Ishikawa (cell line): ENCODE measurements around the gene CCDC8.

ENCODE experiments used
- CEBPB ChIP-seq: IDR thresholded peaks from 2 replicates; pipeline ENCODE4 v1.6.1; 2012
- CREB1 ChIP-seq: IDR thresholded peaks from 2 replicates; pipeline ENCODE4 v1.6.1; 2012; ENCODE audit warnings: low read depth
- EGR1 ChIP-seq: IDR thresholded peaks from 2 replicates; pipeline ENCODE4 v1.6.1; 2012
- EP300 ChIP-seq: IDR thresholded peaks from 2 replicates; pipeline ENCODE4 v1.6.1; 2012; ENCODE audit warnings: borderline replicate concordance
- FOXM1 ChIP-seq: IDR thresholded peaks from 2 replicates; pipeline ENCODE4 v1.6.1; 2012; ENCODE audit warnings: low read depth, borderline replicate concordance
- MAX ChIP-seq: IDR thresholded peaks from 2 replicates; pipeline ENCODE4 v1.6.1; 2012
- NFIC ChIP-seq: IDR thresholded peaks from 2 replicates; pipeline ENCODE4 v1.6.1; 2012
- RAD21 ChIP-seq: IDR thresholded peaks from 2 replicates; pipeline ENCODE4 v1.6.1; 2012; ENCODE audit warnings: low read depth
- REST ChIP-seq: IDR thresholded peaks from 2 replicates; pipeline ENCODE4 v1.6.1; 2012; ENCODE audit warnings: low read depth, mild to moderate bottlenecking
- TAF1 ChIP-seq: IDR thresholded peaks from 2 replicates; pipeline ENCODE4 v1.6.1; 2012; ENCODE audit warnings: low read depth, mild to moderate bottlenecking
- TCF12 ChIP-seq: IDR thresholded peaks from 2 replicates; pipeline ENCODE4 v1.6.1; 2012; ENCODE audit warnings: low read depth
- TEAD4 ChIP-seq: IDR thresholded peaks from 2 replicates; pipeline ENCODE4 v1.6.1; 2012
- USF1 ChIP-seq: IDR thresholded peaks from 2 replicates; pipeline ENCODE4 v1.6.1; 2012
- YY1 ChIP-seq: IDR thresholded peaks from 2 replicates; pipeline ENCODE4 v1.6.1; 2012; ENCODE audit warnings: low read depth
- ZBTB7A ChIP-seq: IDR thresholded peaks from 2 replicates; pipeline ENCODE4 v1.6.1; 2012; ENCODE audit warnings: low read depth

Gene CCDC8

GRCh38 chr19:46413262-46414031, at the start of gene CCDC8:
Gene CCDC8 (minus strand): TSS chr19:46413564. CDS start chr19:46412810, 754 bp downstream.
- peak; percentile 78; the same call in 1 of the 2 replicates for TF ChIP-seq ZBTB7A
- TF ChIP-seq MAX: peak; percentile 83
- peak; percentile 88 for TF ChIP-seq TAF1
- TF ChIP-seq TCF12: peak; percentile 75
- TF ChIP-seq YY1: peak; percentile 64
- no peak for TF ChIP-seq NFIC
- peak; percentile 56; the same call in 1 of the 2 replicates for TF ChIP-seq EP300
- no peak for TF ChIP-seq USF1

- TF ChIP-seq TEAD4: no peak
- no peak for TF ChIP-seq NFIC
- no peak for TF ChIP-seq TCF12
- TF ChIP-seq USF1: no peak
- no peak for TF ChIP-seq TAF1
- no peak for TF ChIP-seq CREB1
- TF ChIP-seq EP300: no peak
These were observed 48.2 kb upstream of the CCDC8 start for GRCh38 chr19:46461537-46461936.

- no peak for TF ChIP-seq CEBPB
- TF ChIP-seq FOXM1: no peak
- TF ChIP-seq ZBTB7A: no peak
- no peak for TF ChIP-seq USF1
- TF ChIP-seq RAD21: no peak
- no peak for TF ChIP-seq TEAD4
- no peak for TF ChIP-seq TCF12
- no peak for TF ChIP-seq MAX
- no peak for TF ChIP-seq EP300
- TF ChIP-seq TAF1: no peak
- no peak for TF ChIP-seq REST
- no peak for TF ChIP-seq CREB1
- TF ChIP-seq EGR1: no peak
- TF ChIP-seq NFIC: no peak
- TF ChIP-seq YY1: no peak
These were observed 47.6 kb upstream of the CCDC8 start for GRCh38 chr19:46460981-46461380.

- no peak for TF ChIP-seq REST
- no peak for TF ChIP-seq MAX
- TF ChIP-seq ZBTB7A: no peak
- TF ChIP-seq TCF12: no peak
- TF ChIP-seq EGR1: no peak
- TF ChIP-seq USF1: no peak
- no peak for TF ChIP-seq FOXM1
- no peak for TF ChIP-seq EP300
- TF ChIP-seq YY1: no peak
- no peak for TF ChIP-seq TEAD4
- no peak for TF ChIP-seq TAF1
- no peak for TF ChIP-seq CEBPB
- TF ChIP-seq RAD21: no peak
- no peak for TF ChIP-seq CREB1
- no peak for TF ChIP-seq NFIC
These were observed 46.7 kb upstream of the CCDC8 start for GRCh38 chr19:46460055-46460454.

- TF ChIP-seq REST (no peak), ZBTB7A (no peak), TEAD4 (no peak), CREB1 (no peak)
These were observed 43.6 kb upstream of the CCDC8 start for GRCh38 chr19:46456930-46457329.
